GM18868 (cell line): ENCODE results near the gene USP14.

Experiments used
- ATAC-seq: cut with Tn5 transposase; IDR thresholded peaks from one replicate; pipeline ENCODE4 v1.9.1; 2021; ENCODE audit warnings: mild to moderate bottlenecking, moderate library complexity; ENCODE audit not compliant: unreplicated experiment

Gene USP14

GRCh38 chr18:225745-226144, 67.4 kb downstream of the USP14 start:
- no peak for ATAC-seq

GRCh38 chr18:227374-227773, 69.0 kb downstream of the USP14 start:
- ATAC-seq: no peak

- ATAC-seq: no peak
Measured at GRCh38 chr18:227902-228301, 69.5 kb downstream of the USP14 start.

GRCh38 chr18:228586-228985, 70.2 kb downstream of the USP14 start:
- no peak for ATAC-seq

GRCh38 chr18:231563-231962, 73.2 kb downstream of the USP14 start:
- no peak for ATAC-seq

- no peak for ATAC-seq
Measured at GRCh38 chr18:240175-240574, 81.8 kb downstream of the USP14 start.

- no peak for ATAC-seq
Measured at GRCh38 chr18:245282-245847, 87.0 kb downstream of the USP14 start.

GRCh38 chr18:248053-248452, 89.7 kb downstream of the USP14 start:
- ATAC-seq: no peak

GRCh38 chr18:250685-251084, 92.3 kb downstream of the USP14 start:
- no peak for ATAC-seq

- ATAC-seq: no peak
Measured at GRCh38 chr18:251572-251971, 93.2 kb downstream of the USP14 start.

- no peak for ATAC-seq
Measured at GRCh38 chr18:253121-253520, 94.8 kb downstream of the USP14 start.

- ATAC-seq: no peak
Measured at GRCh38 chr18:255171-255570, 96.8 kb downstream of the USP14 start.

- ATAC-seq: no peak
Measured at GRCh38 chr18:260547-260946, 102.2 kb downstream of the USP14 start.

GRCh38 chr18:261398-262073, 103.2 kb downstream of the USP14 start:
- no peak for ATAC-seq
